Kidney (tissue), 14 donors: ENCODE measurements around the gene SCRG1. TPM values are rescaled to one million over a fixed set of nuclear protein-coding genes. Genes with fewer than 3 reads are reported as not detected.

Source experiments
- DNase-seq, 5 donors: peaks; one replicate each; pipeline ENCODE4 v3.0.0-alpha.2; 2013 to 2020
- FAIRE-seq: peaks from 2 replicates; lab custom pipeline; 2012; peaks lifted over from hg19 to GRCh38; lab: Jason Lieb, UNC
- H3K27ac ChIP-seq, 2 donors: one replicate each; pipeline ENCODE4 v1.7.0; 2013; ENCODE audit warnings: low read depth in 2 of 2, low read length in 2 of 2, inconsistent platforms in 1 of 2
- H3K27me3 ChIP-seq: one replicate; pipeline ENCODE4 v1.7.1; 2013; ENCODE audit warnings: low read length, inconsistent platforms; ENCODE audit not compliant: control insufficient read depth, insufficient read depth
- H3K36me3 ChIP-seq, 3 donors: one replicate each; pipeline versions ENCODE4 v1.7.0 to v1.7.1; 2013; ENCODE audit warnings: low read length in 3 of 3, control low read depth in 1 of 3, inconsistent platforms in 1 of 3; ENCODE audit not compliant: insufficient read depth in 3 of 3, control insufficient read depth in 2 of 3
- H3K4me1 ChIP-seq, 3 donors: one replicate each; pipeline versions ENCODE4 v1.7.0 to v1.7.1; 2013; ENCODE audit warnings: low read length in 3 of 3, inconsistent platforms in 1 of 3, low read depth in 1 of 3; ENCODE audit not compliant: control insufficient read depth in 2 of 3, insufficient read depth in 2 of 3
- H3K4me3 ChIP-seq, 3 donors: one replicate each; pipeline versions ENCODE4 v1.7.0 to v1.8.1; 2013; ENCODE audit warnings: low read length in 3 of 3, control low read depth in 1 of 3, inconsistent platforms in 1 of 3
- H3K9ac ChIP-seq, 3 donors: one replicate each; pipeline versions ENCODE4 v1.7.0 to v1.7.1; 2013; ENCODE audit warnings: low read length in 3 of 3, control low read depth in 1 of 3, inconsistent platforms in 1 of 3
- H3K9me3 ChIP-seq, 3 donors: one replicate each; pipeline versions ENCODE4 v1.7.0 to v1.7.1; 2013; ENCODE audit warnings: low read length in 3 of 3, control low read depth in 1 of 3, inconsistent platforms in 1 of 3; ENCODE audit not compliant: control insufficient read depth in 2 of 3, insufficient read depth in 1 of 3
- intact Hi-C: fragments of 100-400 bp; cut with DNase I; formaldehyde crosslinking; loops from one replicate; pipeline ENCODE4 v1.11.1; 2022
- polyA plus RNA-seq: library from polyadenylated mRNA; stranded (reverse); fragments of 350-450 nt; fragmentation: Illumina TruSeq; extraction: RNeasy Lipid Tissue Mini Kit (QIAGEN cat#74804); gene quantifications from one replicate; pipeline ENCODE4 v1.2.3, GENCODE V29; 2014; ENCODE audit warnings: low read depth, low replicate concordance; ENCODE audit not compliant: insufficient read depth
- total RNA-seq: library from RNA; stranded (reverse); fragmentation: NEBNext Ultra II Directional; extraction: Animal tissue kit (Norgen Biotek cat#: 25700); gene quantifications from one replicate; pipeline ENCODE4 v1.2.1, GENCODE V29; 2021
- TF ChIP-seq, protein P1 (sequence below): IDR thresholded peaks from 3 replicates; pipeline ENCODE4 v1.5.1; 2012; ENCODE audit warnings: mild to moderate bottlenecking, moderate library complexity, borderline replicate concordance; ENCODE audit not compliant: insufficient read depth; ENCODE audit errors: extremely low read depth
- donor health status: control.
- donor health status: control.
- donor health status: control.
- donor health status: control.
- donor health status: control.
- donor health status: DM: yes; HTN: yes; CAD: no.
- donor health status: Normal renal cell carcinoma (clear cell type).

Gene SCRG1
- total and polyA plus RNA-seq, 2 donors from 2014 or later = 0.11 to 1.6 TPM

DNA sequence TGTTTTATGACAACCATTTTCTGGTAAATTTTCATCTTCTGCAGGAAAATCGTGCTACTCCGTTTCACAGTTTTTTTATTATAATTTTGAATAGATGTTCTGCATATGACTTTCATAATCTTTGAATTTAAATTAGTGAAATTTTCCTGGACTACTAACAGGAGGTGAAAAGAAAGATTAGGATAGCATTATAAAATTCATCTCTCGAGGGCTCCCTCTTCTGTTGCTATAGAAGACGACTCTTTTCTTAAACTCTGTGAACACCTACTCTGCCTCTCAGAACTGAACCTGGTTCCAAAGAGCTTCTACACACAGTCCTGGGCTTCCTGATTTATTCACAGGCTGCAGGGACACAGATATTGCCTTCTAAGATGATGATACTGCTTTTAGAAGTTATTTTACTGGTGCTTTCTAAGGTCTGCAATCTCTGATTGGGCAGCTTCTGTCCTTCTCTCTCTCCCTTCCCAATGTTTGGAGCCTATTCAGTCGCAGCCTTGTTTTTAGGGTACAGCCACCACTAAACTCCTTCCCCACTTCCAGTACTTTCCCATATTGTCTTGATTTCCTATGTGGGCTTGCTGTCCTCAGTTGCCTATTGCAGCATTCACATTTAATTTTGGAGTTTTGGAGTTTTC, 38.2 kb downstream of the SCRG1 start:
- DNase-seq = peak in 1 of 5 donors; percentile 18
- Histone ChIP-seq H3K9me3 (no peaks in the 10 kb centered on the region), H3K9ac (no peak overlapping the region), H3K4me3 (no peak overlapping the region), H3K27ac (no peak overlapping the region), H3K4me1 (no peaks in the 10 kb centered on the region), H3K27me3 (no peaks in the 10 kb centered on the region), H3K36me3 (no peaks in the 10 kb centered on the region)
- TF ChIP-seq, protein P1, sequence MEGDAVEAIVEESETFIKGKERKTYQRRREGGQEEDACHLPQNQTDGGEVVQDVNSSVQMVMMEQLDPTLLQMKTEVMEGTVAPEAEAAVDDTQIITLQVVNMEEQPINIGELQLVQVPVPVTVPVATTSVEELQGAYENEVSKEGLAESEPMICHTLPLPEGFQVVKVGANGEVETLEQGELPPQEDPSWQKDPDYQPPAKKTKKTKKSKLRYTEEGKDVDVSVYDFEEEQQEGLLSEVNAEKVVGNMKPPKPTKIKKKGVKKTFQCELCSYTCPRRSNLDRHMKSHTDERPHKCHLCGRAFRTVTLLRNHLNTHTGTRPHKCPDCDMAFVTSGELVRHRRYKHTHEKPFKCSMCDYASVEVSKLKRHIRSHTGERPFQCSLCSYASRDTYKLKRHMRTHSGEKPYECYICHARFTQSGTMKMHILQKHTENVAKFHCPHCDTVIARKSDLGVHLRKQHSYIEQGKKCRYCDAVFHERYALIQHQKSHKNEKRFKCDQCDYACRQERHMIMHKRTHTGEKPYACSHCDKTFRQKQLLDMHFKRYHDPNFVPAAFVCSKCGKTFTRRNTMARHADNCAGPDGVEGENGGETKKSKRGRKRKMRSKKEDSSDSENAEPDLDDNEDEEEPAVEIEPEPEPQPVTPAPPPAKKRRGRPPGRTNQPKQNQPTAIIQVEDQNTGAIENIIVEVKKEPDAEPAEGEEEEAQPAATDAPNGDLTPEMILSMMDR = no peak
- intact Hi-C loops = no loop called here
- no peak for FAIRE-seq

DNA sequence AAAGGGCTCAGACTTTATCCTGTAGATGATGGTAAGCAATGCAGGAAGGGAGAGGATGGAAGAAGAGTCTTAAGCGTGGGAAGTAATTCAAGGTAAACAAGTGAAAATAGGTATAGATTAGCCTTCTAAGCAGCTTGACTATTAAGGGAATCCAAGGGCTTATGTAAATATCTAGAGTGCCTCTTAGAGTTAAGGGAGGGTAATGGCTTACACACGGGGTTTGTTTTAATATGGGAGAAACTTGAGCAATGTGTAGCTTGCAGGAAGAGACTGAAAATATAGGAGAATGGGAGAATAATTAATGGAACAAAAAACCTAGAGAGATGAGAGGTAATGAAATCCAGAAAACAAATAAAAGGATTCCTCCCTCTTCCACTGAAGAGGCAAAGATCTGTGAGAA, 41.0 kb downstream of the SCRG1 start:
- FAIRE-seq (no peak), DNase-seq (no peak)
- Histone ChIP-seq H3K9me3 (no peaks in the 10 kb centered on the region), H3K36me3 (no peaks in the 10 kb centered on the region), H3K27ac (no peak overlapping the region), H3K4me3 (no peak overlapping the region), H3K27me3 (no peaks in the 10 kb centered on the region), H3K4me1 (no peaks in the 10 kb centered on the region), H3K9ac (no peak overlapping the region)
- TF ChIP-seq, protein P1 = no peak
- intact Hi-C loops = no loop called here

- H3K9me3 ChIP-seq = no peaks in the 10 kb centered on the region
- no peak overlapping the region for H3K4me3 ChIP-seq
- intact Hi-C loops = no loop called here
- H3K27ac ChIP-seq = no peak overlapping the region
- no peaks in the 10 kb centered on the region for H3K27me3 ChIP-seq
- FAIRE-seq (no peak), DNase-seq (no peak)
- H3K9ac ChIP-seq = no peak overlapping the region
- H3K4me1 ChIP-seq = no peaks in the 10 kb centered on the region
- H3K36me3 ChIP-seq = no peaks in the 10 kb centered on the region
- TF ChIP-seq, protein P1 = no peak
Observed at GRCh38 chr4:173347467-173347866, 51.4 kb downstream of the SCRG1 start.

- DNase-seq = no peak
- Histone ChIP-seq H3K9me3 (no peaks in the 10 kb centered on the region), H3K27me3 (no peaks in the 10 kb centered on the region), H3K4me3 (no peak overlapping the region), H3K4me1 (no peaks in the 10 kb centered on the region), H3K27ac (no peak overlapping the region), H3K9ac (no peak overlapping the region), H3K36me3 (no peaks in the 10 kb centered on the region)
- TF ChIP-seq, protein P1 = no peak
- no peak for FAIRE-seq
- intact Hi-C loops = no loop called here
Observed at GRCh38 chr4:173346074-173346473, 52.8 kb downstream of the SCRG1 start.
